Activated CD4-positive, alpha-beta T cell treated with anti-CD3 and anti-CD28 coated beads for 36 hours (primary cell): ENCODE data around the gene MEGF11. TPM values are rescaled to one million over a fixed set of nuclear protein-coding genes. Genes with fewer than 3 reads are reported as not detected.

Experiments
- ATAC-seq: fragments of 200-7000 bp; cut with Tn5 transposase; one replicate; pipeline ENCODE4 v1.10.0; 2021; ENCODE audit warnings: mild to moderate bottlenecking, moderate library complexity
- CTCF ChIA-PET: fragments of 350-600 bp; sonication (Branson Sonifier 250); formaldehyde crosslinking; loops from one replicate; lab custom pipeline; 2021; ENCODE audit warnings: antibody characterized with exemption; lab: Charles Lee
- POLR2A ChIA-PET: fragments of 350-600 bp; sonication (Branson Sonifier 250); formaldehyde crosslinking; loops from one replicate; lab custom pipeline; 2021; ENCODE audit warnings: antibody characterized with exemption, inconsistent platforms; lab: Charles Lee
- DNase-seq: peaks from one replicate; pipeline ENCODE4 v3.0.0-alpha.2; 2020
- H3K27ac Mint-ChIP-seq: one replicate; pipeline ENCODE4 v1.8.0; 2021; ENCODE audit warnings: mixed read lengths
- H3K27me3 Mint-ChIP-seq: one replicate; pipeline ENCODE4 v1.8.0; 2021; ENCODE audit warnings: mixed read lengths
- H3K36me3 Mint-ChIP-seq: one replicate; pipeline ENCODE4 v1.8.0; 2021; ENCODE audit warnings: low read depth, mixed read lengths
- H3K4me1 Mint-ChIP-seq: one replicate; pipeline ENCODE4 v1.8.0; 2021; ENCODE audit warnings: mixed read lengths
- H3K4me3 Mint-ChIP-seq: one replicate; pipeline ENCODE4 v1.8.0; 2021; ENCODE audit warnings: mild to moderate bottlenecking, moderate library complexity, mixed read lengths
- H3K9me3 Mint-ChIP-seq: one replicate; pipeline ENCODE4 v1.8.0; 2021; ENCODE audit warnings: low read depth, mixed read lengths
- intact Hi-C, 2 experiments: fragments of 100-400 bp; cut with DNase I in 1 of 2; cut with micrococcal nuclease in 1 of 2; formaldehyde crosslinking; loops; one replicate each; pipeline versions ENCODE4 v1.14.2 to v1.15.1; 2022 to 2024; cut with DNase I, micrococcal nuclease
- total RNA-seq, 2 experiments: library from RNA; stranded (reverse); gene quantifications; one replicate each; pipeline ENCODE4 v1.2.3, GENCODE V29; 2021

MEGF11 gene
- total RNA-seq, 2 experiments from 2014 or later: not detected

DNA sequence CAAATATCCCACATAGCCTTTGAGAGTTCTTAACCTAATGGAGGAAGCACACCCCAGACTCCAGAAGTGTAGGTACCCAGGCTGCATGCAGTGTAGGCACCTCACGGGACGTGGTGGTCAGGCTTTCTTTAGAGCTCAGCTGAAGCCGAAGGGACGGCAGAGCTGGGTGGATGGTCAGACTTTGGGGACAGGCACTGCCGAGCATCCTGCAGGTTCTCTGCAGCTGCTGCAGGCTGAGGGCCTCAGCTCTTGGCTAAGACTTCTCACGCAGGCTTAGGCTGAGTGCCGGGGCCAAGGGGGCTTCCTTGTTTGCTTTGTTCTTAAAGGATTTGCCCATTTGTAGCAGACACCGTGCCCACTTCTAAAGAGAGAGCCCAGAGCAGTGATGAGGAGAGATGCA lies 207.2 kb downstream of the MEGF11 start:
- ChIA-PET POLR2A (no interaction called here), CTCF (interaction anchor here (0.6 to 1.1 kb wide), 2 partner anchors 156 to 196 kb away, joined by 3 read pairs; no protein-coding TSS in a partner anchor)
- ATAC-seq: no peak
- H3K4me3 Mint-ChIP-seq: no peak overlapping the region
- no peak for DNase-seq
- no peaks in the 10 kb centered on the region for H3K4me1 Mint-ChIP-seq
- no peak overlapping the region for H3K27ac Mint-ChIP-seq
- H3K36me3 Mint-ChIP-seq: no peaks in the 10 kb centered on the region
- no peaks in the 10 kb centered on the region for H3K9me3 Mint-ChIP-seq
- intact Hi-C loops: no loop called here
- peaks cover 3% of the 10 kb centered on the region for H3K27me3 Mint-ChIP-seq

- peaks cover 3% of the 10 kb centered on the region for H3K27me3 Mint-ChIP-seq
- intact Hi-C loops: no loop called here
- ATAC-seq (no peak), DNase-seq (no peak)
- H3K36me3 Mint-ChIP-seq: no peaks in the 10 kb centered on the region
- no peak overlapping the region for H3K4me3 Mint-ChIP-seq
- no peaks in the 10 kb centered on the region for H3K9me3 Mint-ChIP-seq
- no peaks in the 10 kb centered on the region for H3K4me1 Mint-ChIP-seq
- POLR2A ChIA-PET: no interaction called here
- CTCF ChIA-PET: no interaction called here
- H3K27ac Mint-ChIP-seq: no peak overlapping the region
Measured at GRCh38 chr15:66045542-66045941, 208.0 kb downstream of the MEGF11 start.

DNA sequence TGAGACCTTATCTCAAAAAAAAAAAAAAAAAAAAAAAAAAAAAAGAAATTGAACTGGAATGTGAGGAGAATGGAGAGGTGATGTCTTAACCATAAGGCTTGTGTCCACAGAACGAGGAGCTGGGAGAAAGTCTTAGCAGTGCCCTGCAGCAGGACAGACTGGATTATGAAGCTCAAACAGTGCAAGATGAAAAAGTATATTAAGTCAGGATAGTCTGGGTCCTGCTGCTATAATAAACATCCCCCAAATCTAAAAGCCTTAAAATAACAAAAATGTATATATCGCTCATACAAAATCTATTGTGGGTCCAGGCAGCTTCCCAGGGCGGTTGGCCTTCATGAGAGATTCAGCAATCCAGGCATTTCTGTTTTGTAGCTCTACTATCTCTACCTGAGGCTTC lies 208.7 kb downstream of the MEGF11 start:
- no peak overlapping the region for H3K4me3 Mint-ChIP-seq
- H3K36me3 Mint-ChIP-seq: no peaks in the 10 kb centered on the region
- H3K9me3 Mint-ChIP-seq: no peaks in the 10 kb centered on the region
- intact Hi-C loops: no loop called here
- peaks cover 3% of the 10 kb centered on the region for H3K27me3 Mint-ChIP-seq
- no peak overlapping the region for H3K27ac Mint-ChIP-seq
- DNase-seq (no peak), ATAC-seq (no peak)
- ChIA-PET CTCF (no interaction called here), POLR2A (no interaction called here)
- no peaks in the 10 kb centered on the region for H3K4me1 Mint-ChIP-seq

- H3K27ac Mint-ChIP-seq: no peak overlapping the region
- CTCF ChIA-PET: no interaction called here
Measured at GRCh38 chr15:66043264-66043663, 210.3 kb downstream of the MEGF11 start.

GRCh38 chr15:66042624-66043023 lies 210.9 kb downstream of the MEGF11 start:
- Mint-ChIP-seq H3K27me3 (peaks cover 5% of the 10 kb centered on the region), H3K27ac (no peak overlapping the region), H3K9me3 (no peaks in the 10 kb centered on the region), H3K4me3 (no peak overlapping the region), H3K4me1 (no peaks in the 10 kb centered on the region), H3K36me3 (no peaks in the 10 kb centered on the region)
- DNase-seq (no peak), ATAC-seq (no peak)
- CTCF ChIA-PET: interaction anchor here (1.1 kb wide), 1 partner anchor 103 kb away, joined by 3 read pairs; no protein-coding TSS in a partner anchor
- POLR2A ChIA-PET: interaction anchor here (0.6 kb wide), 1 partner anchor 399 kb away, joined by 4 read pairs; no protein-coding TSS in a partner anchor
- intact Hi-C loops: no loop called here

More at GRCh38 chr15:66043264-66043663, 210.3 kb downstream of the MEGF11 start:
- H3K9me3 Mint-ChIP-seq: no peaks in the 10 kb centered on the region
- H3K36me3 Mint-ChIP-seq: no peaks in the 10 kb centered on the region
- peaks cover 5% of the 10 kb centered on the region for H3K27me3 Mint-ChIP-seq
- H3K4me1 Mint-ChIP-seq: no peaks in the 10 kb centered on the region
- intact Hi-C loops: no loop called here
- POLR2A ChIA-PET: no interaction called here
- ATAC-seq (no peak), DNase-seq (no peak)
- no peak overlapping the region for H3K4me3 Mint-ChIP-seq

- DNase-seq: no peak
- ChIA-PET POLR2A (no interaction called here), CTCF (interaction anchor here (0.6 kb wide), 2 partner anchors 11 to 250 kb away, joined by 3 to 4 read pairs; no protein-coding TSS in a partner anchor)
- H3K4me3 Mint-ChIP-seq: no peak overlapping the region
- H3K36me3 Mint-ChIP-seq: no peaks in the 10 kb centered on the region
- H3K9me3 Mint-ChIP-seq: no peaks in the 10 kb centered on the region
- no peak for ATAC-seq
- no peaks in the 10 kb centered on the region for H3K4me1 Mint-ChIP-seq
- H3K27me3 Mint-ChIP-seq: peaks cover 8% of the 10 kb centered on the region
- H3K27ac Mint-ChIP-seq: no peak overlapping the region
- intact Hi-C loops: no loop called here
Measured at GRCh38 chr15:66041276-66041675, 212.3 kb downstream of the MEGF11 start.

DNA sequence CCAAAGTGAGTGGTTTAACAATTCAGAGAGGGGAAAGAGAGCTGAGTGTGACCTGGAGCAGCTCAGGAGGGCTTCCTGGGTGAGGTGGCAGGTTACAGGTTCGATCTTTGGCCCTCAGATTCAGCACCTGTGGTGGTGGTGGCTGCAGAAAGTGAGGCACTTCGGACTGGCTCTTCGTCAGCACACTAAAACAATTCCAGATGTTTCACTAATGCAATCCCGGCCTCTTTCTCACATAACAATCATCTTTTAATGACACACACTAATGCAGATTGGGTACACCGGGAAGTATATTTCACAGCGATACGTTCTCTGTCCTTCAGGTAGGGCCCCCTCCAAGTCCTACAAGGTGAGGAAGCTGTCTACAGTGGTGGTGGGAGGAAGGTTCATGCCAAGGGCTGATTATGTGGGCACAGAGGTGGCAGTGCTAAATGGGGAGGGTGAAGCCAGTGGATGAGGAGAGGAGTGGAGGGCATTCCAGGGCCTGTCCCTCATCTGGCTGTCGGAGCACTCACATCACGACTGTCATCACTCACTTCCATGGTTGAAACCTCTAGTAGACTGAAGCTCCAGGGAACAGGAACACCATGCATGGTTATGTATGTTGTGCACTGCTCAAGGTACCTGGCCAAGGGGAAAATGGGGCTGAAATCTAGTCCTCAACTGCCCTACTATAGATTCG lies 213.2 kb downstream of the MEGF11 start:
- Mint-ChIP-seq H3K4me1 (no peaks in the 10 kb centered on the region), H3K36me3 (no peaks in the 10 kb centered on the region), H3K4me3 (no peak overlapping the region), H3K27ac (no peak overlapping the region), H3K27me3 (peaks cover 10% of the 10 kb centered on the region), H3K9me3 (no peaks in the 10 kb centered on the region)
- intact Hi-C loops: no loop called here
- POLR2A ChIA-PET: no interaction called here
- CTCF ChIA-PET: no interaction called here
- ATAC-seq (no peak), DNase-seq (no peak)

GRCh38 chr15:66039117-66039871 lies 214.3 kb downstream of the MEGF11 start:
- H3K9me3 Mint-ChIP-seq: no peaks in the 10 kb centered on the region

GRCh38 chr15:66038387-66039116 lies 215.0 kb downstream of the MEGF11 start:
- no peak overlapping the region for H3K27ac Mint-ChIP-seq
- no peaks in the 10 kb centered on the region for H3K36me3 Mint-ChIP-seq
- CTCF ChIA-PET: no interaction called here
- no peaks in the 10 kb centered on the region for H3K9me3 Mint-ChIP-seq
- no peak overlapping the region for H3K4me3 Mint-ChIP-seq
- no peaks in the 10 kb centered on the region for H3K4me1 Mint-ChIP-seq
- peaks cover 13% of the 10 kb centered on the region for H3K27me3 Mint-ChIP-seq
- POLR2A ChIA-PET: no interaction called here
- ATAC-seq (no peak), DNase-seq (no peak)
- intact Hi-C loops: no loop called here

More at GRCh38 chr15:66039117-66039871, 214.3 kb downstream of the MEGF11 start:
- H3K4me3 Mint-ChIP-seq: no peak overlapping the region
- no peaks in the 10 kb centered on the region for H3K4me1 Mint-ChIP-seq
- DNase-seq (no peak), ATAC-seq (no peak)
- intact Hi-C loops: no loop called here
- H3K36me3 Mint-ChIP-seq: no peaks in the 10 kb centered on the region
- POLR2A ChIA-PET: no interaction called here
- H3K27ac Mint-ChIP-seq: no peak overlapping the region
- peaks cover 10% of the 10 kb centered on the region for H3K27me3 Mint-ChIP-seq
- CTCF ChIA-PET: no interaction called here

DNA sequence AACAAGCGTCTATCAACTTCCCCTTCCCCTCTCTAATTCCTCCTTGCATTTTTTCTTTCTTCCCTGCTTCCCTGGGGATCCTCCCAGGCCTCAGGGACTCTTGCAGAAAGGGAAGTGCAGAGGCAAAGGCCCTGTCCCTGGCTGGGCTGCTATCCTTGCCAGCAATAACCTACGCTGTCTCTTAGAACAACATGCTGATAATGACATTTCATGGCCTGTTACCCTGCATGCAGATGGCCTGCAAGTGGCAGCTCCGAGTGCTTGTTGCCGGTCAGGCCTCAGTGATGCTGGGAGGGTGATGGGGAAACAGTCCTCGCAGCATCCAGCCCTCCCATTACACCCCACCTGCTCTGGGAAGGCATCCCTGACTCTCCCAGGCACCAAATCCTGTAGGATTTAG lies 216.7 kb downstream of the MEGF11 start:
- intact Hi-C loops: no loop called here
- Mint-ChIP-seq H3K9me3 (peaks cover 3% of the 10 kb centered on the region), H3K27me3 (peaks cover 10% of the 10 kb centered on the region), H3K36me3 (no peaks in the 10 kb centered on the region), H3K4me1 (no peaks in the 10 kb centered on the region), H3K4me3 (no peak overlapping the region), H3K27ac (no peak overlapping the region)
- no peak for DNase-seq
- ChIA-PET CTCF (no interaction called here), POLR2A (no interaction called here)
- no peak for ATAC-seq

- ChIA-PET CTCF (no interaction called here), POLR2A (no interaction called here)
- no peaks in the 10 kb centered on the region for H3K4me1 Mint-ChIP-seq
- peaks cover 5% of the 10 kb centered on the region for H3K9me3 Mint-ChIP-seq
- peaks cover 15% of the 10 kb centered on the region for H3K27me3 Mint-ChIP-seq
- intact Hi-C loops: no loop called here
- ATAC-seq (no peak), DNase-seq (no peak)
- H3K27ac Mint-ChIP-seq: no peak overlapping the region
- H3K4me3 Mint-ChIP-seq: no peak overlapping the region
- no peaks in the 10 kb centered on the region for H3K36me3 Mint-ChIP-seq
Measured at GRCh38 chr15:66035901-66036300, 217.6 kb downstream of the MEGF11 start.
